HEK293 (cell line): ENCODE results near the gene ARHGAP15.

Experiments
- CTCF ChIA-PET: fragments of 350-600 bp; formaldehyde crosslinking; extraction: SDS; loops from one replicate; lab custom pipeline; 2021; ENCODE audit warnings: antibody characterized with exemption; lab: Yijun Ruan, JAX
- POLR2A ChIA-PET: fragments of 300-600 bp; formaldehyde crosslinking; extraction: SDS; loops from one replicate; lab custom pipeline; 2020; ENCODE audit warnings: antibody characterized with exemption, inconsistent platforms; lab: Yijun Ruan, JAX
- H3K27ac ChIP-seq: fragments of 200-500 bp; sonication (Bioruptor generic); 2 replicates; pipeline ENCODE4 v1.5.1; 2014; ENCODE audit warnings: low read depth, low read length, control low read depth, inconsistent platforms; ENCODE audit errors: extremely low read depth
- H3K36me3 ChIP-seq, 2 experiments: fragments of 200-500 bp in 1 of 2; sonication (Bioruptor generic) in 1 of 2; 1 replicate in 1 of 2; 2 replicates in 1 of 2; pipeline ENCODE4 v1.5.1; 2014 to 2017; ENCODE audit warnings: inconsistent platforms in 2 of 2, low read length in 2 of 2; ENCODE audit not compliant: control insufficient read depth in 2 of 2, insufficient read depth in 1 of 2
- H3K4me1 ChIP-seq: fragments of 200-500 bp; sonication (Bioruptor generic); 2 replicates; pipeline ENCODE4 v1.5.1; 2014; ENCODE audit warnings: mild to moderate bottlenecking, low read length, inconsistent platforms; ENCODE audit not compliant: control insufficient read depth, insufficient read depth
- H3K4me3 ChIP-seq: 2 replicates; pipeline ENCODE4 v1.5.1; 2011; ENCODE audit warnings: low read depth, mild to moderate bottlenecking, control low read depth, low read length, moderate library complexity
- H3K9me3 ChIP-seq: fragments of 200-500 bp; sonication (Bioruptor generic); 2 replicates; pipeline ENCODE4 v1.5.1; 2014; ENCODE audit warnings: low read depth, low read length, inconsistent platforms; ENCODE audit not compliant: control insufficient read depth, insufficient read depth
- AEBP2 ChIP-seq: fragments of 450-650 bp; formaldehyde crosslinking; IDR thresholded peaks from 2 replicates; pipeline ENCODE4 v1.5.1; 2016; ENCODE audit warnings: missing biosample characterization, missing genetic modification characterization, borderline replicate concordance
- ATF2 ChIP-seq: fragments of 450-650 bp; formaldehyde crosslinking; IDR thresholded peaks from 2 replicates; pipeline ENCODE4 v1.5.1; 2016; ENCODE audit warnings: missing biosample characterization, missing genetic modification characterization, low read depth
- RBAK ChIP-seq: fragments of 450-650 bp; formaldehyde crosslinking; IDR thresholded peaks from 2 replicates; pipeline ENCODE4 v1.5.1; 2016; ENCODE audit warnings: missing biosample characterization, missing genetic modification characterization
- REPIN1 ChIP-seq: fragments of 450-650 bp; formaldehyde crosslinking; IDR thresholded peaks from 2 replicates; pipeline ENCODE4 v1.5.1; 2017; ENCODE audit warnings: missing biosample characterization, missing genetic modification characterization, low read depth
- ZBTB11 ChIP-seq: fragments of 450-650 bp; formaldehyde crosslinking; conservative IDR thresholded peaks from 2 replicates; pipeline ENCODE4 v1.5.1; 2016; ENCODE audit warnings: low read depth, missing biosample characterization, missing genetic modification characterization
- ZBTB21 ChIP-seq: fragments of 450-650 bp; formaldehyde crosslinking; IDR thresholded peaks from 2 replicates; pipeline ENCODE4 v1.5.1; 2017; ENCODE audit warnings: missing biosample characterization, missing genetic modification characterization
- ZFHX2 ChIP-seq: fragments of 450-650 bp; formaldehyde crosslinking; conservative IDR thresholded peaks from 2 replicates; pipeline ENCODE4 v1.5.1; 2016; ENCODE audit warnings: missing biosample characterization, missing genetic modification characterization
- ZNF121 ChIP-seq: fragments of 450-650 bp; formaldehyde crosslinking; IDR thresholded peaks from 2 replicates; pipeline ENCODE4 v1.5.1; 2016; ENCODE audit warnings: missing biosample characterization, missing genetic modification characterization
- ZNF211 ChIP-seq: fragments of 450-650 bp; formaldehyde crosslinking; IDR thresholded peaks from 2 replicates; pipeline ENCODE4 v1.5.1; 2016; ENCODE audit warnings: low read depth, missing biosample characterization, missing genetic modification characterization
- ZNF223 ChIP-seq: fragments of 450-650 bp; formaldehyde crosslinking; IDR thresholded peaks from 2 replicates; pipeline ENCODE4 v1.5.1; 2016; ENCODE audit warnings: missing biosample characterization, missing genetic modification characterization
- ZNF274 ChIP-seq, 2 experiments: fragments of 200-500 bp in 1 of 2; fragments of 450-650 bp in 1 of 2; sonication (Bioruptor generic) in 1 of 2; formaldehyde crosslinking in 1 of 2; IDR thresholded peaks; 2 replicates each; pipeline versions ENCODE4 v1.5.1 to v1.6.1; 2014 to 2016; ENCODE audit warnings: borderline replicate concordance in 1 of 2, inconsistent platforms in 1 of 2, low read length in 1 of 2, missing biosample characterization in 1 of 2, missing genetic modification characterization in 1 of 2
- ZNF404 ChIP-seq: fragments of 450-650 bp; formaldehyde crosslinking; IDR thresholded peaks from 2 replicates; pipeline ENCODE4 v1.5.1; 2017; ENCODE audit warnings: missing biosample characterization, missing genetic modification characterization
- ZNF426 ChIP-seq: fragments of 450-650 bp; formaldehyde crosslinking; IDR thresholded peaks from 2 replicates; pipeline ENCODE4 v1.5.1; 2017; ENCODE audit warnings: missing biosample characterization, missing genetic modification characterization, mild to moderate bottlenecking, inconsistent platforms, moderate library complexity
- ZNF529 ChIP-seq: fragments of 450-650 bp; formaldehyde crosslinking; IDR thresholded peaks from 2 replicates; pipeline ENCODE4 v1.5.1; 2017; ENCODE audit warnings: missing genetic modification characterization, missing biosample characterization; ENCODE audit not compliant: insufficient replicate concordance
- ZNF560 ChIP-seq: fragments of 450-650 bp; formaldehyde crosslinking; IDR thresholded peaks from 2 replicates; pipeline ENCODE4 v1.5.1; 2017; ENCODE audit warnings: missing biosample characterization, missing genetic modification characterization, borderline replicate concordance
- TF ChIP-seq, protein P1 (sequence below): fragments of 450-650 bp; formaldehyde crosslinking; IDR thresholded peaks from 2 replicates; pipeline ENCODE4 v1.5.1; 2016; ENCODE audit warnings: missing biosample characterization, missing genetic modification characterization
- TF ChIP-seq, protein P2 (sequence below): fragments of 450-650 bp; IDR thresholded peaks from 2 replicates; pipeline ENCODE4 v1.5.1; 2018; ENCODE audit warnings: missing biosample characterization, missing genetic modification characterization
- TF ChIP-seq, protein P3 (sequence below): fragments of 450-650 bp; formaldehyde crosslinking; IDR thresholded peaks from 2 replicates; pipeline ENCODE4 v1.5.1; 2016; ENCODE audit warnings: missing biosample characterization, missing genetic modification characterization, low read depth

The ARHGAP15 gene

GRCh38 chr2:143607231-143608062 lies 478.2 kb downstream of the ARHGAP15 start:
- POLR2A ChIA-PET: no interaction called here
- no peak for TF ChIP-seq ZNF211
- TF ChIP-seq ZBTB21 (tag by site-specific recombination): peak; percentile 39; the same call in 1 of the 2 replicates
- TF ChIP-seq ZNF121 (tag by site-specific recombination): no peak
- TF ChIP-seq, protein P1, sequence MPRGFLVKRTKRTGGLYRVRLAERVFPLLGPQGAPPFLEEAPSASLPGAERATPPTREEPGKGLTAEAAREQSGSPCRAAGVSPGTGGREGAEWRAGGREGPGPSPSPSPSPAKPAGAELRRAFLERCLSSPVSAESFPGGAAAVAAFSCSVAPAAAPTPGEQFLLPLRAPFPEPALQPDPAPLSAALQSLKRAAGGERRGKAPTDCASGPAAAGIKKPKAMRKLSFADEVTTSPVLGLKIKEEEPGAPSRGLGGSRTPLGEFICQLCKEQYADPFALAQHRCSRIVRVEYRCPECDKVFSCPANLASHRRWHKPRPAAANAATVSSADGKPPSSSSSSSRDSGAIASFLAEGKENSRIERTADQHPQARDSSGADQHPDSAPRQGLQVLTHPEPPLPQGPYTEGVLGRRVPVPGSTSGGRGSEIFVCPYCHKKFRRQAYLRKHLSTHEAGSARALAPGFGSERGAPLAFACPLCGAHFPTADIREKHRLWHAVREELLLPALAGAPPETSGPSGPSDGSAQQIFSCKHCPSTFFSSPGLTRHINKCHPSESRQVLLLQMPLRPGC: 0 out of 2 replicates have a peak, but pooled peaks have one; percentile 37
- no peak for TF ChIP-seq RBAK (tag by site-specific recombination)
- no peak for TF ChIP-seq ZFHX2 (tag by site-specific recombination)
- TF ChIP-seq ATF2 (tag by site-specific recombination): peak; percentile 79
- no peak overlapping the region for H3K27ac ChIP-seq
- H3K4me3 ChIP-seq: no peak overlapping the region
- CTCF ChIA-PET: interaction anchor here (0.5 kb wide), 1 partner anchor 29 kb away, joined by 3 read pairs; no protein-coding TSS in a partner anchor
- no peaks in the 10 kb centered on the region for H3K9me3 ChIP-seq
- H3K36me3 ChIP-seq: no peaks in the 10 kb centered on the region
- no peaks in the 10 kb centered on the region; the same call in 1 of the 2 replicates for H3K4me1 ChIP-seq

DNA sequence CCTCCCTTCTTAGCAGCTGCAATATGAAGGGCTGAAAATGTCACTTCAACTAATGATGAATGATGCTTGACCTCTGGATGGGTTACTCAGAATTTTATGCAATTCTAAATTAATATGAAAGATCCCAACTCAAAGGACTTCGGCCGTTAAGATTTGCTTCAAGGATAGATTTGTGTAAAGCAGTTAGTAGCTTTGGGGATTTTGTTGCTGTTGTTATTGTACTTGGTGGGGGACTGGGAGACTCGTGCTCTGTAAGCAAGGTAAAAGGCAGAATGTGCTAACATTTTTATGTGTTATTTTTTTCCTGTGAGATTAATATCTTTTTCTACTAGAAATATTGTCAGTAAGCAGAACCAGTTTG lies 478.8 kb downstream of the ARHGAP15 start:
- Histone ChIP-seq H3K27ac (no peak overlapping the region), H3K4me1 (no peaks in the 10 kb centered on the region; the same call in 1 of the 2 replicates), H3K9me3 (no peaks in the 10 kb centered on the region), H3K4me3 (no peak overlapping the region), H3K36me3 (no peaks in the 10 kb centered on the region)
- ChIA-PET POLR2A (no interaction called here), CTCF (no interaction called here)
- TF ChIP-seq, protein P2, sequence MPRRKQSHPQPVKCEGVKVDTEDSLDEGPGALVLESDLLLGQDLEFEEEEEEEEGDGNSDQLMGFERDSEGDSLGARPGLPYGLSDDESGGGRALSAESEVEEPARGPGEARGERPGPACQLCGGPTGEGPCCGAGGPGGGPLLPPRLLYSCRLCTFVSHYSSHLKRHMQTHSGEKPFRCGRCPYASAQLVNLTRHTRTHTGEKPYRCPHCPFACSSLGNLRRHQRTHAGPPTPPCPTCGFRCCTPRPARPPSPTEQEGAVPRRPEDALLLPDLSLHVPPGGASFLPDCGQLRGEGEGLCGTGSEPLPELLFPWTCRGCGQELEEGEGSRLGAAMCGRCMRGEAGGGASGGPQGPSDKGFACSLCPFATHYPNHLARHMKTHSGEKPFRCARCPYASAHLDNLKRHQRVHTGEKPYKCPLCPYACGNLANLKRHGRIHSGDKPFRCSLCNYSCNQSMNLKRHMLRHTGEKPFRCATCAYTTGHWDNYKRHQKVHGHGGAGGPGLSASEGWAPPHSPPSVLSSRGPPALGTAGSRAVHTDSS: no peak
- TF ChIP-seq AEBP2 (tag by site-specific recombination) (no peak), ZNF404 (tag by site-specific recombination) (no peak), ZNF223 (tag by site-specific recombination) (no peak), ZNF560 (no peak), ZNF274 (IDR thresholded peaks at IDR 0.05; ENCODE audit: low read length) (no peak), ZNF274 (tag by site-specific recombination; IDR thresholded peaks at IDR 0.05; ENCODE audit: borderline replicate concordance) (no peak), ZBTB11 (tag by site-specific recombination) (no peak), ATF2 (tag by site-specific recombination) (no peak), REPIN1 (tag by site-specific recombination) (no peak), ZNF426 (tag by site-specific recombination) (no peak), ZNF529 (tag by site-specific recombination) (no peak)
- TF ChIP-seq, protein P3, sequence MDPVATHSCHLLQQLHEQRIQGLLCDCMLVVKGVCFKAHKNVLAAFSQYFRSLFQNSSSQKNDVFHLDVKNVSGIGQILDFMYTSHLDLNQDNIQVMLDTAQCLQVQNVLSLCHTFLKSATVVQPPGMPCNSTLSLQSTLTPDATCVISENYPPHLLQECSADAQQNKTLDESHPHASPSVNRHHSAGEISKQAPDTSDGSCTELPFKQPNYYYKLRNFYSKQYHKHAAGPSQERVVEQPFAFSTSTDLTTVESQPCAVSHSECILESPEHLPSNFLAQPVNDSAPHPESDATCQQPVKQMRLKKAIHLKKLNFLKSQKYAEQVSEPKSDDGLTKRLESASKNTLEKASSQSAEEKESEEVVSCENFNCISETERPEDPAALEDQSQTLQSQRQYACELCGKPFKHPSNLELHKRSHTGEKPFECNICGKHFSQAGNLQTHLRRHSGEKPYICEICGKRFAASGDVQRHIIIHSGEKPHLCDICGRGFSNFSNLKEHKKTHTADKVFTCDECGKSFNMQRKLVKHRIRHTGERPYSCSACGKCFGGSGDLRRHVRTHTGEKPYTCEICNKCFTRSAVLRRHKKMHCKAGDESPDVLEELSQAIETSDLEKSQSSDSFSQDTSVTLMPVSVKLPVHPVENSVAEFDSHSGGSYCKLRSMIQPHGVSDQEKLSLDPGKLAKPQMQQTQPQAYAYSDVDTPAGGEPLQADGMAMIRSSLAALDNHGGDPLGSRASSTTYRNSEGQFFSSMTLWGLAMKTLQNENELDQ (tag by site-specific recombination): no peak
